A673 (cell line): ENCODE measurements around the gene APCDD1L. TPM values are rescaled to one million over a fixed set of nuclear protein-coding genes. Genes with fewer than 3 reads are reported as not detected.

ENCODE experiments used
- BruUV-seq: library from RNA; stranded (reverse); fragments of 400-500 nt; replicated peaks from 2 replicates; lab custom pipeline; 2021; lab: Mats Ljungman, UMichigan
- CTCF ChIA-PET: fragments of 300-600 bp; sonication (Branson Sonifier 250); formaldehyde crosslinking; loops from one replicate; lab custom pipeline; 2022; ENCODE audit warnings: antibody characterized with exemption; lab: Charles Lee
- POLR2A ChIA-PET: fragments of 300-600 bp; sonication (Branson Sonifier 250); formaldehyde crosslinking; loops from one replicate; lab custom pipeline; 2022; ENCODE audit warnings: antibody characterized with exemption; ENCODE audit not compliant: low non-redundant PET; lab: Charles Lee
- DNase-seq: peaks from one replicate; pipeline ENCODE4 v3.0.0-alpha.2; 2015; ENCODE audit warnings: low spot score
- H3K27ac ChIP-seq: fragments of 200-600 bp; sonication (generic); 2 replicates; pipeline ENCODE4 v1.5.1; 2016; ENCODE audit warnings: mixed run types, low read depth, mild to moderate bottlenecking, mixed read lengths, antibody characterized with exemption, low read length; ENCODE audit not compliant: poor library complexity, severe bottlenecking
- H3K27me3 ChIP-seq: fragments of 200-600 bp; sonication (generic); replicated peaks from 2 replicates; pipeline ENCODE4 v1.6.1; 2017; ENCODE audit warnings: mixed run types, low read depth, mild to moderate bottlenecking, mixed read lengths, antibody characterized with exemption, low read length; ENCODE audit not compliant: insufficient read depth, poor library complexity
- H3K36me3 ChIP-seq: fragments of 200-600 bp; sonication (generic); 2 replicates; pipeline ENCODE4 v1.6.1; 2016; ENCODE audit warnings: mixed run types, mild to moderate bottlenecking, mixed read lengths, antibody characterized with exemption, low read length; ENCODE audit not compliant: insufficient read depth, poor library complexity, severe bottlenecking
- H3K4me1 ChIP-seq: fragments of 200-600 bp; sonication (generic); 2 replicates; pipeline ENCODE4 v1.6.1; 2017; ENCODE audit warnings: mixed run types, mild to moderate bottlenecking, mixed read lengths, antibody characterized with exemption, low read length; ENCODE audit not compliant: insufficient read depth, poor library complexity, severe bottlenecking
- H3K4me3 ChIP-seq: fragments of 200-600 bp; sonication (generic); 2 replicates; pipeline ENCODE4 v1.5.1; 2016; ENCODE audit warnings: low read depth, mixed run types, mild to moderate bottlenecking, mixed read lengths, low read length; ENCODE audit not compliant: poor library complexity, severe bottlenecking
- H3K9me3 ChIP-seq: fragments of 200-600 bp; sonication (generic); 2 replicates; pipeline ENCODE4 v1.6.1; 2016; ENCODE audit warnings: mixed run types, low read depth, mild to moderate bottlenecking, mixed read lengths, antibody characterized with exemption, low read length; ENCODE audit not compliant: poor library complexity, severe bottlenecking
- EZH2 ChIP-seq: fragments of 200-600 bp; sonication (generic); IDR thresholded peaks from 2 replicates; pipeline ENCODE4 v1.6.1; 2017; ENCODE audit warnings: borderline replicate concordance, low read depth, mild to moderate bottlenecking, mixed read lengths, antibody characterized with exemption, low read length; ENCODE audit not compliant: poor library complexity, severe bottlenecking
- intact Hi-C: fragments of 100-400 bp; cut with micrococcal nuclease; formaldehyde crosslinking; loops from one replicate; pipeline ENCODE4 v1.10.0; 2022; ENCODE audit not compliant: unreplicated experiment
- total RNA-seq: library from RNA; stranded (reverse); gene quantifications from 2 replicates; pipeline ENCODE4 v1.2.3, GENCODE V29; 2021
- TF ChIP-seq, protein P1 (sequence below): fragments of 300-800, 200-600 bp; sonication (generic); conservative IDR thresholded peaks from 2 replicates; pipeline ENCODE4 v1.5.1; 2017; ENCODE audit warnings: low read depth, mild to moderate bottlenecking, antibody characterized with exemption, low read length, moderate library complexity, mixed read lengths

APCDD1L gene
- total RNA-seq, 1 experiment from 2014 or later: not detected

DNA sequence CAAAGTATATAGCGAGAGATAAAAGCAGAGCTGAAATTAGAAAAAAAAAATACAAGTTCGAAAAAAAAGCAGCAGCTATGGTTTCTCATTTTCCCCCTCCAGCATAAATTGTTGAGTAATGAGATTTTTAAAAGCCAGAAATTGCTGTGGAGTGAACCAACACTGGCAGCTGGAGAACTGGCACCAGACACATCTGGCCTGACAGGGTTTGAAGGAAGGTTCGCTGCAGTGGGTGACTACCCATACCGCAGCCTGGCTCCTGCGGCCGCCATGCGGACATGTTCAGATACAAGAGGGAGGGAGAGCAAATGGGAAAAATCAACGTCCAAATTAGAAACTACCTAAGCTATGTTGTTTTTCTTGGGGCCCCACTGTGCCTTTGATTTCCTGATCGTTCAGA is 3.3 kb downstream of the APCDD1L start:
- intact Hi-C loops: no loop called here
- no peak overlapping the region for H3K27ac ChIP-seq
- H3K4me3 ChIP-seq: no peak overlapping the region
- peaks cover 7% of the 10 kb centered on the region for H3K27me3 ChIP-seq
- CTCF ChIA-PET: no interaction called here
- no peaks in the 10 kb centered on the region for H3K36me3 ChIP-seq
- H3K9me3 ChIP-seq: no peaks in the 10 kb centered on the region
- no peak for TF ChIP-seq EZH2
- TF ChIP-seq, protein P1, sequence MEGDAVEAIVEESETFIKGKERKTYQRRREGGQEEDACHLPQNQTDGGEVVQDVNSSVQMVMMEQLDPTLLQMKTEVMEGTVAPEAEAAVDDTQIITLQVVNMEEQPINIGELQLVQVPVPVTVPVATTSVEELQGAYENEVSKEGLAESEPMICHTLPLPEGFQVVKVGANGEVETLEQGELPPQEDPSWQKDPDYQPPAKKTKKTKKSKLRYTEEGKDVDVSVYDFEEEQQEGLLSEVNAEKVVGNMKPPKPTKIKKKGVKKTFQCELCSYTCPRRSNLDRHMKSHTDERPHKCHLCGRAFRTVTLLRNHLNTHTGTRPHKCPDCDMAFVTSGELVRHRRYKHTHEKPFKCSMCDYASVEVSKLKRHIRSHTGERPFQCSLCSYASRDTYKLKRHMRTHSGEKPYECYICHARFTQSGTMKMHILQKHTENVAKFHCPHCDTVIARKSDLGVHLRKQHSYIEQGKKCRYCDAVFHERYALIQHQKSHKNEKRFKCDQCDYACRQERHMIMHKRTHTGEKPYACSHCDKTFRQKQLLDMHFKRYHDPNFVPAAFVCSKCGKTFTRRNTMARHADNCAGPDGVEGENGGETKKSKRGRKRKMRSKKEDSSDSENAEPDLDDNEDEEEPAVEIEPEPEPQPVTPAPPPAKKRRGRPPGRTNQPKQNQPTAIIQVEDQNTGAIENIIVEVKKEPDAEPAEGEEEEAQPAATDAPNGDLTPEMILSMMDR: no peak
- POLR2A ChIA-PET: no interaction called here
- DNase-seq: peak; percentile 45
- H3K4me1 ChIP-seq: peaks cover 10% of the 10 kb centered on the region
- BruUV-seq: no TSS peak

DNA sequence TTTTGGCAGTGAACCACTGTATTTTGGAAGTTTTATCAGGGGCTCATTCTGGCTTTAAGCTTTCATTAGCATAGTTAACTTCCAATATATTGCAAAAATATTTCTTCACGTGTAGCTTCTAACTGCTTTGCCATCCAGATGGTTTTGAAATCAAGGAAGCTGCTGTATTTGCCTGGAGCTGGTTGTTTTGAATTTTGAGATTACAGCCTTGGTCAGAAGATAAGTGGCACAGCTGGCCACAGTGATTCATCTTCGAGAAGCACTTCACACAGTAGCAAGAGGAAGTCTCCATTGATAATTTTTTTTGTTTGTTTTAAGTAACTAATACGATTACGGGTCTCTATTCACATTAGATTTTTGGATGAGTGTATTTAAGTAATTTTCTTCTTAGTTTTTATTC is 3.8 kb downstream of the APCDD1L start:
- ChIA-PET POLR2A (no interaction called here), CTCF (no interaction called here)
- BruUV-seq: no TSS peak
- TF ChIP-seq, protein P1: no peak
- no peak for TF ChIP-seq EZH2
- intact Hi-C loops: no loop called here
- peak; percentile 60 for DNase-seq
- H3K27me3 ChIP-seq: peaks cover 7% of the 10 kb centered on the region
- H3K4me1 ChIP-seq: peaks cover 10% of the 10 kb centered on the region
- H3K36me3 ChIP-seq: no peaks in the 10 kb centered on the region
- no peaks in the 10 kb centered on the region for H3K9me3 ChIP-seq
- no peak overlapping the region for H3K4me3 ChIP-seq
- H3K27ac ChIP-seq: no peak overlapping the region

DNA sequence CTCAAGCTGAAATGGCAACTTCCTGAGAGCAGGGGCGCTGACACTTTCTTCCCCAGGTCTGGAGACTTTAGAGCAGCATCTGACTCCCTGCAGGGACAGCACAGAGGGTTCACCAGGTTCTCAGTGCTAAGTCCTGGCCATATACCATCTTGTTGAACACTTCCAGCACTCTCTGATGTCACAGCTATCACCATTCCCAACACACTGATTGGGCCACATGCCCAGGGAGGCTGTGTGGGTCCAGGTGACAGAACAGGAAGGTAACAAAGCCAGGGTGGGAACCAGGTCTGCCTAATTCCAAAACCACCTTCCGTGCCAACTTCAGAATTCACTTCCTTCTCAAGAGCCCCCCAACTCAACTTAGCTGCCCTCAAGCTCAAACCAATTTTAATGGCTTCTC is 4.3 kb downstream of the APCDD1L start:
- no TSS peak for BruUV-seq
- H3K4me1 ChIP-seq: peaks cover 10% of the 10 kb centered on the region
- TF ChIP-seq, protein P1: no peak
- no peak for TF ChIP-seq EZH2
- H3K9me3 ChIP-seq: no peaks in the 10 kb centered on the region
- peaks cover 7% of the 10 kb centered on the region for H3K27me3 ChIP-seq
- DNase-seq: no peak
- intact Hi-C loops: no loop called here
- no peak overlapping the region for H3K27ac ChIP-seq
- no peaks in the 10 kb centered on the region for H3K36me3 ChIP-seq
- no peak overlapping the region for H3K4me3 ChIP-seq
- ChIA-PET POLR2A (no interaction called here), CTCF (no interaction called here)
